8988T (cell line): ENCODE data around the gene SNX27.
"Not testable (repeated sequence)": the region's sequence is repeated elsewhere in the genome, so short reads cannot be mapped to it uniquely, and the experiment has no call there.

Source experiments
- DNase-seq: peaks from one replicate; pipeline ENCODE4 v3.0.0; 2011

Gene SNX27

GRCh38 chr1:151723726-151724370 is 112.0 kb downstream of the SNX27 start:
- DNase-seq, result no peak

DNA sequence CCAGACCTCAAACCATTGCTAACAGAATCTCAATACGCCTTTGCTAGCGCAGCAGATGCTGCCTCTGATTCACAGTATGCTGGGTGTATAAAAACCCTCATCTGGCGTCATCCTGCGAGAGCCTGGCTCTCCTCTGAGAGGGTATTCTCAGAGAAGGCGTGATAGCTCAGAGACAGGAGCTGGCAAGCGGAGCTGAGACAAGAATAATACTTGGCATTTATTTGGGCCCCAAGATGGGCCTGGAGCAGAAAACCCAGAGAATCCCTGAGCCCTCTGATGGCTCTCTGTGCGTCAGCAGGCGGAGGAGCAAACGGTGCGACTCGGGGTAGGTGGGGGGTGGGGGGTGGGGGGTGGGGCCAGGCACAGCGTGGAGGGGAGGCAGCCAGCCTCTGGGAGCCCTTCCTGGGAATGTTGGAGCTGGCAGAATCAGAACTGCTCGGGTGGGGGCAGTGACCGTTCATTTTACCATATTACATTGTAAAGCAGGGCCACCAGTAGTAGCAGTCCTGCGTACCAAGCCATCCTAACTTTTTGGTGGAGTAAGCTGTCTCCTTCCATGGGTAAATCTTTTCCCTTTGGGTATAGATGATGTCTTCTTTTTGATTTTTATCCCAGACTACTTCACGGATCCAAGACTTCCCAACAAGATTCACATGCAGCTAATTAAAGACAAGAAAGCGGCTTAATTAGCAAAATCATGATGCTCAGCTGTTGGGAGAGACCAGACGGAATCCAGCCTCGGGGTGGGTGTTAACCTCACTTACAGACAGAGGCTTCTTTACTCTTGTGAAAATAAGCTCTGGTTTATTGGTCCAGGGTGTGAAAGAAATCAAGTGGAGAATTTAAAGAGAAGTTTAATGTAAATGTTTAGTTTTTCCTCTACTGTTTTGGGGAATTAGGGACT is 116.6 kb downstream of the SNX27 start:
- no peak for DNase-seq

- DNase-seq, result no peak
Measured at GRCh38 chr1:151729157-151729965, 117.5 kb downstream of the SNX27 start.

- DNase-seq, result no peak
Measured at GRCh38 chr1:151729966-151730291, 118.1 kb downstream of the SNX27 start.

DNA sequence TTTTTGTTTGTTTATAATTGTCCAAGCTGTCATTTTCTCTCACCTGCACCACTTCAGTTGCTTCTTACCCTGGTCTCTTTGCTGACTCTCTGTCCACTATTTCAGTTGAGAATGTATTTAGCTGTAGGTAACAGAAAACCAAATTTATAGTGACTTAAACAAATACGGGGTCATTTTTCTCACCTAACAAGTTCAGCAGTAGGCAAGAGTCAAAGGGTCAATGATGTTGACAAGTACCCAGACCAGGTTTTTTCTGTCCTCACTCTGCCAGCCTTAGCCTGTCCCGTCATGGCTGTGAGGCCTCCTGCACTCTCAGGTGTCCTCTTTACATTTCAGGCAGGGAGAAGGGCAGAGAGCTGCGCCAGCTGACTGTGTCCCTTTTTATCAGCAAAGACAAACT is 121.3 kb downstream of the SNX27 start:
- DNase-seq, result no peak

DNA sequence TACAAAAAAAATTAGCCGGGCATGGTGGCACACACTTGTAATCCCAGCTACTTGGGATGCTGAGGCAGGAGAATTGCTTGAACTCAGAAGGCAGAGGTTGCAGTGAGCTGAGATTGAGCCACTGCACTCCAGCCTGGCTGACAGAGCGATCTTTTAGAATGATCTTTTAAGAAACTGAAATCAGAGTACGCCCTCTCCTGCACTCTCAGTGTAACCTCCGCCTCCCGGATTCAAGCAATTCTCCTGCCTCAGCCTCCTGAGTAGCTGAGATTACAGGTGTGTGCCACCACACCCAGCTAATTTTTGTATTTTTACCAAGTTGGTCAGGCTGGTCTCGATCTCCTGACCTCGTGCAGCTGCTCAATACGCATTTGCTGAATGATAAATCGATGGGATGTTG is 122.1 kb downstream of the SNX27 start:
- not testable (repeated sequence) for DNase-seq

DNA sequence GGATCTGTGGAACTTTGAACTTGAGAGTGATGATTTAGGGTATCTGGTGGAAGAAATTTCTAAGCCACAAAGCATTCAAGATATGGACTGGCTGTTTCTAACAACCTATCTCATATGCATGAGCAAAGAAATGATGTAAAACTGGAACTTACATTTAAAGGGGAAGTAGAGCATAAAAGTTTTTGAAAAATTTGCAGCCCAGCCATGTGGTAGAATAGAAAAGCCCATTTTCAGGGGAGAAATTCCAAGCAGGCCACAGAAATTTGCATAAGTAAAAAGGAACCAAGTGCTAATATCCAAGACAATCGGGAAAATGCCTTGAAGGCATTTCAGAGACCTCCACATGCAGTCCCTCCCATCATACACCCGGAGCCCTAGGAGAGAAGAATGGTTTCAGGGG is 125.2 kb downstream of the SNX27 start:
- no peak for DNase-seq

DNA sequence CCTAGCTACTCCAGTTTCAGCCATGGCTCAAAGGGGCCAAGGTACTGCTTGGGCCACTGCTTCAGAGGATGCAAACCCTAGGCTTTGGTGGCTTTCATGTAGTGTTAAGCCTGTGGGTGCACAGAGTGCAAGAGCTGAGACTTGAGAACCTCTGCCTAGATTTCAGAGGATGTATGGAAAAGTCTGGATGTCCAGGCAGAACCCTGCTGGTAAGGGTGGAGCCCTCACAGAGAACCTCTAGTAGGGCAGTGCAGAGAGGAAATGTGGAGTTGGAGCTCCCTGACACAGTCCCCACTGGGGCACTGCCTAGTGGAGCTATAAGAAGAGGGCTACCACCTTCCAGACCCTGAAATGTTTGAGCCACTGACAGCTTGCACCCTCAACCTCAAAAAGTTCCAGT is 125.6 kb downstream of the SNX27 start:
- no peak for DNase-seq

GRCh38 chr1:151739590-151740355 is 127.9 kb downstream of the SNX27 start:
- no peak for DNase-seq

DNA sequence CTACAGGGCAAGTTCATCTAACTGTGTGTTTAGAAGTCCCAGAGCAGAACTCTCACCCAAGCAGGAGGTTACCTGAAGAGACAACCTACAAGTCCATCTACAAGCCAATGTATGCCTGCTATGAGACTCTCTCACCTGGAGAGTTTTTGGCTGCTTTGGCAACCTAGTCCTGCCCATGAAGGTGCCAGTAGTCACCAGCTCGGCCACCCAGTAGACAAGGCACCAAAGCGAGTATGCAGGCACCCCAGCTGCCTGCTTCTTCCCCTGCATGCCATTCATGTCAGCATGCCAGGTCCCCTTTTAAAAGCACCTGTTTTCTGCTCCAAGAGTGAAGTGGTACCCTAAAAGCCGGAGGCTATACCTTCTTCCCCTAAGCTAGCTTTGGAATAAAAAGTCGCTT is 129.7 kb downstream of the SNX27 start:
- no peak for DNase-seq
